Activated T-cell treated with anti-CD3 and anti-CD28 coated beads for 48 hours (primary cell): ENCODE data around the gene DQX1.
A peak's percentile ranks its signal among the peaks of the same experiment; 100 is the strongest.

Source experiments
- DNase-seq: peaks from one replicate; pipeline ENCODE4 v3.0.0-alpha.2; 2020; ENCODE audit warnings: low read depth

The DQX1 gene

DNA sequence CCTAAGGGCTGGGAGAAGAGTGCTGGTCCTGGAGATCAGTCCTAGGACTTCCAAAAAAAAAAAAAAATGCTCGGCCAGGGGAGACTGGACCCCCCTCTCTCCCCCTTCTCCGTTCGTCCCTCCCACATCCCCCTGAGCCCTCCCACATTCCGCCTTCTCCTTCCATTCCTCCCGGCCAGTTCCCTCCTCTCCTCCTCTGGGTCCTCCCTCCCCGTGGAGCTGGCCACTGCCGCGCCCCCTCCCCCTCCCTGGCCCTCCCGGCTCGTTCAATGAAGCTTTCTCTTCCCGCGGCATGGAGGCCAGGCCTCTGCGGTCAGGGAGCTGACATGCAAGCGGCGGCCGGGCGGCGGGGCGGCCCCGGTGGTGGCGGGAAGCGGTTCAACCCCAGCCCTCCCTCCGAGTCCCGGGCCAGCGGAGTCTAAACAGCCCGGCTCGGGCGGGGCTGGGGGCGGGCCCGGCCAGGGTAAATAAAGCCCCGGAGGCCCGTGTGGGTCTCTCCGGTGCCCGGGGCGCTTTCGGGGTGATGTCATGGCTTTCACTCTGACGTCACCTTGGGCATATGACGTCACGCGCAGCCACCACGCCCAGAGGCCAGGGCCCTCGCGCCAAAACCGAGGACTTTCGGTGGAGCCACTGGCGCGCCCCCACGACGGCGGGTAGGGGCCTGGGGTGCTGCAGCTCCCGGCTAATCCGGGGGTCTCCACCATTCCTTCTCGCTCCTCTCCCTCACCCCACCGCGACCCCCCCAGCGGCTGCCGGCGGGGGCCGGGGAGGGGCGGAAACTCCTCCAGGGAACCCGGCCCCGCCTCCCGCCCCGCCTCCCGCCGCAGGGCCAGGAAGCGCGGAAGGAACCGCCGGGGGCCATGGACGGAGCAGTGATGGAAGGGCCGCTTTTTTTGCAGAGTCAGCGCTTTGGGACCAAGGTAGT lies 28.1 kb upstream of the DQX1 start, which contains the start of the genes DOK1 and LOXL3:
DOK1 (plus strand) TSS at position 829 of the 928 bp plus-strand sequence; CDS start at position 864, 35 bp downstream.
LOXL3 (minus strand) TSS at position 51 of the 928 bp plus-strand sequence. CDS start 1,308 bp downstream, outside the sequence.
- peak; percentile 82 for DNase-seq

DNA sequence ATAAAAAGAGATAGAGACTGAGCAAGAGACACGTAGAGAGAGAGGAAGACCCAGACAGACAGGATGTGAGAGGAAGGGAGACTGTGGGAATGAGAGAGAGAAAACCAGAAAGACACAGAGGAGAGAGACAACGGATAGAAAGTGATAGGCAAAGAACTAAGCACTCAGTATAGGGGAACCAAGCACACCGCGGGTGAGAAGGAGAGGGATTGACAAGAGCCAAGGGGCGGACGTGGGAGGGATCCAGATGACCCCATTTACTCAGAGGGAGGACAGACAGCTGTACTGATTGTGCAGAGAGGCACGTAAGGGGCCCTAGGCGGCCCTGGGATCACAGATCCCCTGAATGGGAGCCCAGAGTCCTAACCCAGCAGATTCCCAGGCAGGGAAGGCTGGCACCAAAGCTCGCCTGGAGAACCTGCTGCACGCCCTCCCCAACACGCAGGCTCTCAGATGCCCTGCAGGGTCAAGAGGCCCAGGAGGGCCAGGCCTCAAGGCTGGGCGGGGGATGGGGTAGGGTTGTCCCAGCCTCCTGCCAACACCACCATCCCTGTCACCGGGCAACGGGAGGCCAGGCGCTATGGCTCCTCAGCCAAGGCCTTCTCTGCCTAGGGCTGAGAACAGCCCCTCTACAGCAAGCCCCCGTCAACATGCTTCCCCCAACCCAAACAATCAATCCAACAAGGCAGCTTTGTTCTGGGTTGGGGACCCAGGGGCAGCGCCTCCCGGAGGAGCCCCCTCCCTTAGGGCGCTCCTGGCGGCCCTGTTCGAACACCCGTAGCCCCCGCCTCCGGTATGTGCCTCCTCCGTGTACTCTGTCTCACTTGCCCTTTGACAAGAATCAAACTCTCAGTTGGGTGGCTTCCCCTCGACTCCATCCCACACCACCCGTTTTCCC lies 27.1 kb upstream of the DQX1 start:
- no peak for DNase-seq

DNA sequence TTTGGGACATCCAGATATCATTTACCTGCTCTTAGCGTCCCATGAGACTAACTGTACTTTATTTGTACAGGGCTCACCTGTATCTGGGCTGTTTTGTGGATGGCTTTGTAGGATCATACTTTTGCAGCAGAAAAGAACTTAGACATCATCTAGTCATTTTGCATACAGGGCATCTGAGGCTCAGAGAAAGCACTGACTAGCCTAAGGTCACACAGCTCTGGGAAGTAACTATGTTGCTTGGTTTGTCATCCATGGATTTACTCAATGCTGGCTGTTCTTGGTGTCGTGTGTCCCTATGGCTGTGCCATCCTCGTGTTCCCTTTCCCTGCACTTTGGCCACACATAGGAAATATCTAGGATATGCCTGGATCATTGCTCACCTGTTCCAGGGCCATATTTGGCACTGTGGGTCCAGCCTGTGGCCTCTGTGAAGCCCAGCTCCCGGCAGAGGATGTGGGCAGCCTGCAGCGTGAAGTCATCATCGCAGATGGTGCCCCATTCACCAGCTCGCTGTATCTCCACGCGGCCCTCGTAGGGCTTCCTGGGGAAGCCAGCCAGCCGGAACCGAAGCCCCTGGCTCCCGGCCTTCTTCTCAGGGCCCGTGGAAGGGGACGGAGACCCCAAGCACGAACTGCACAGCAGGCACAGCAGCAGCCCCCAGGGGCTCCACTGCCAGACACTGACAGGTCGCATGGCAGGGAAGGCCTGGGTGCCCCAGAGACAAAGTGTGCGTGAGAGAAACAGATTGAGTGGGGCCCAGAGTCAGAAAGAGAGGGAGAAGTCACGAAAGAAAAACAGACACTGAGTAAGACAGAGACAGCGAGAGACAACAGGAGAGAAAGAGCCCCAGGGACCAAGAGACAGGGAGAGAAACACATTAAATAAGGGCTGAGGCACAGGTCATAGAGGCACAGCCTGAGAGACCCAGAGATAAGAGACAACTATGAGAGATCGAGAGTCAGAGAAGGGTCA lies 26.2 kb upstream of the DQX1 start:
- no peak for DNase-seq

DNA sequence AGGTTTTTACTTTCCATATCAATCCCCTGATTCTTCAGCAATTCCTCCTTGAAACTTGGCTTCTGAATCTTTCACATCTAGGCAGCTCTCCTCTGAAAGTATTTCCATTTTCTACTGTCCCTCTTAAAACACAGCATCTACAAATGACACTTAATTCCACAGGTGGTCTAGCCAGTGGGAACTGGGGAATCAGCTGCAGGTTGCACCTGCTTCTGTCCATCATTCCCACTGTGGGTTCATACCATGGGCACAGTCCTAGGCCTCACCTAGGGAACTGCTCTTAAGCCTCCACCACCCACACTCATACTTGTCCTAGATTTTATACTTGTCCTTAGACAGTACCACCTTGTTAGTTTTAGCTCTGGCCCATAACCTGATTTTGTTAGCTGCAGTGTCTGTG lies 25.5 kb upstream of the DQX1 start:
- no peak for DNase-seq

DNA sequence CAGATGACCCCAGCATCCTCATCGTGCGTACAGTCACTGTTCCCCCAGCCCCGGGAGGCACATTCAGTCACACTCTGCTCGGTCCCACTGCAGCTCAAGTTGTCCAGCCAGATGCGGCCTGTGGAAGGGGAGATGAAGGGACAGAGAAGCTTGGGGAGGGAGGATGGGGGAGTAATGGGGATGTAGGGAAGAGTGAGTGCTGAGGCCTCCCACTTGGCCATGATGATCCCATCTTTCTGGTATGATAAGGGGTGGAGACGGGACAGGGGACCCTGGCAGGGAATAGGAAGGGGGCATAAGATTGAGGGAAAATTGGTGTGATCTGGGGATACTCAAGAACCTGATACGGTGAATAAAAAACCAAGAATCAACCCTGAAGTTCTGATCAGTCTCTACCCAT lies 24.2 kb upstream of the DQX1 start:
- DNase-seq = no peak

DNA sequence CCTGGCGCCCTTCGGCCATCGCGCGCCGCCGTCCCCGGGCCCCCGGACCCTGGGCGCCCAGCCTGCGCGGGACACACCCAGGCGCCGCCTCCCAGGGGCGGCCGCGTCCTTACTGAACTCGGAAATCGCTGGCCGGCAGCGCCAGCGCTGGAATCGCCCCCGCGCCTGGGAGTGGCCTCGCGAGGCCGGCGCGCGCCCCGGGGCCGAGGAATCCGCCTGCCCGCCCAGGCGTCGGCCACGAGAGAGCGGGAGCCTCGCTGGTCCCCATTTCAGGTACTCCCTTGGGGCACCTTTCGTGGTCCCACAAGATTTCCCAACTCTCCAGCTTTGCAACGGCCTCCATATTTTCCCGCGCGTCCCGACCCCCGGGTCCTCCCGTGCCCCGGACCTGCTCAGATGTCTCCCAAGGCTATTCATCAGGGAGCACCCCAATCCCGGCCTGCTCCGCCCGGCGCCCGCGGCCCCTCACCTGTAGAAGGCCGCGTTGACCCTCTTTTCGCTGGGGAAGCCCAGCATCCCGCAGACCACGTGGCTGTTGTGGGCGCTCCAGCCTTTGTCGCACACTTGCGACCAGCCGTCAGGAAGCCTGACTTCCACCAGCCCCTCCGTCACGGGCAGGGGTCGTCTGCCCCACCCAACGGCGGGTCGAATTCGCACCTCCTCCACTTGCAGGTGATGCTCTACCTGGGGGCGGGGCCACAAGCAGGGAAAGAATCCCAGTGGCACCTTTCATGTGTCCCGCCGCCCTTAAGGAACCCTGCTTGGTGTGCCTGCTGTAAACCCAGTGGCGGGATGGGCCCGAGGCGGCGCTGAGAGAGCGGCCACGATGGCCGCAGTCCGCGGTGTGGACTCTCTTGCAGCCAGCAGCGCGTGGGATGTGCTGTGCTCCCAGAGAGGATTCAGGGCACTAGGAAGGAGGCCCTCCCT lies 23.1 kb upstream of the DQX1 start:
- DNase-seq = no peak

DNA sequence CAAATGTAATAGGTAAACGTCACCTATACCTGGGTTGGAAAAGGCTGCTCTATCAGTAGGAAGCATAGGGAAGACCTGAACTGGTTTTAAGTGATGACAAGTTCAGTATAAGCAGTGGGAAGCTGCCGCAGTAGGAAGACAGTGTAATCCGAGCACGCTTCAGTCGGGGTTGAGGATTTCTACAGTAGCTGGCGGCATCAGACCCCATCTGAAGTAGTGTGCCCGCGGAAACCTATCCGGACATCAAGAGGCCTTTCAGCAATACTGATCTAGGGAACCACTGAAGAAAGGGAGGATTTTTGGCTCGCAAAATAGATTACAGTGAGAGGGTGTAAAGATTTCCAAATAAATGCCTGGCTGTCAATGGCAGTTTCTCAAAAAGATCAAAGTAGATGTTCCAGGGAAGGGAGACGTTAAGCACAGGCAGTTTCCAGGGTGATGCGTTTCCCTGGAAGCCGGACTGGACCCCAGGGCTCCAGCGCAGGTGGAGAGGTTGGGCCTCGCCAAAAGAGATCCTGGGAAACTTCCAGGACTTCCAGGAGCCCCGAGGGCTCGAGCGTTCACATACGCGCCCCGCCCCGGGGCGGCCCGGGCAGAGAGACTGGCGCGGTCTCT lies 22.4 kb upstream of the DQX1 start:
- DNase-seq = no peak

DNA sequence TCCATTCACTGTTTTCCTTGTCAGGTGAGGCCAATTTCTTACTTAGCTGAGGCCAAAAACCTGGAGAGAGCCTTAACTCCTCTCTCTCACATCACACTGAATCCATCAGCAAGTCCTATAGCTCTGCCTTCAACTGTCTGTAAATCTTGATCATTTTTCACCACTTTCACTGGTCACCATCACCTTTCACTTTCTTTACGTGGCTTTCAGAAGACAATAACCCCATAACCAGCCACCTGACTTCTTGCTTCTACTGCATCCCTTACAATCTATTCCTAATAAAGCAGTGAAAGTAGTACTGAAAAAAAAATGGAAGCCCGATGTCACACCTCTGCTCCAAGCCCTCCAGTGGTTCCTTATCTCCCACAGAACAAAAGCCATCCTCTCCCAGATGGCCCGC lies 20.0 kb upstream of the DQX1 start:
- no peak for DNase-seq

DNA sequence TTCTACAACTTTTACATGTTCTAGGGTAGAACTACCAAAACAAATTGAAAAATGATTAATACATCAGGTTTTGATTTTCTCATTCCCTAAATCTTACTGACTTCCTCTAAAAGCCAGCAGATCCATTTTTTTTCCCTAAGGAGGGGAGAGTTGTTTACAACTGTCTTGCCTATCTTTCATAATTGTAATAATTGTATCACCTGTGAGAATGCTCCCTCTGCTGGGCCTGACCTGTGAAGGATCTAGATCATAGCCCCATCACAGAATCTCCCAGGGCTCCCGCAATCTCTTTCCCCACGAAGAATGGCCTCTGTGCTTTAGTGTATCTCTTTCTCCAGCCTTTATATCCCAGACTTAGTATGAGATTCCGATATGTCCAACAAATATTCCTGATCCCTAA lies 18.6 kb upstream of the DQX1 start:
- no peak for DNase-seq

DNA sequence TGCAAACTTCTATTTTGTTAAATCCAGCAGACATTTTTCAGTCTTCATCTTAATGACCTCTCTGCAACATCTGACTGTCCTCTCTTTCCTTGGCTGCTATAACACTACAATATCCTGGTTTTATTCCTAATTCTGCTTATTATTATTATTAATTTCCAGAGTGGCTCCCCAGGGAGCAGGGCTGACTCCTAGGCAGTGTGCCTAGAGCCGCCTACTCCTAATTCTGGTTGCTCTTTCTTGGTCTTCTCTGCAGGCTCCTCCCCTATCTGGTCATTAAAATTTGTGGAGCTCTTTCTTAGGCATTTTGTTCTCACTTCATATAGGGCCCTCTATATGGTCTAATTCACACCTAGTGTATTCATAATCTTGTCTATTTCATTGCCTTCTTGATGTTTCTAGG lies 16.9 kb upstream of the DQX1 start:
- DNase-seq = no peak

DNA sequence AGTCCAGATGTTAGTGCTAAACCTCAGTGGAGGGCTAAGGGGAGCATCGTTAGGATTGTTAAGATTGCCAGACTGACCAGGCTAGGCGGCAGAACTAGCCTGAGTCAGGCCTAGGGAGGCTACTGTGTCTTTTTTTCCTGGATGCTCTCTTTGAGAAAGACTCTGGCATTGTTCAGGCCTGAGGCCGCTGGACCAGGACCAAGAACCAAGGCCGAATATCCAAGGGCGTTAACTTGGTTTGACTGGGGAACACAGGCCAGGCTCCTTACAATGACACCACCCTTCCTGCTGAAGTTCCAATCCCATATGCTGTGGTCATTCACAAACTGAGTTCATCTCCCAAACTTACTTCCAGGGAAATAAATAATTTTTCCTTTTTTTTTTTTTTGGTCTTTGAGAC lies 14.3 kb upstream of the DQX1 start:
- DNase-seq = no peak

DNA sequence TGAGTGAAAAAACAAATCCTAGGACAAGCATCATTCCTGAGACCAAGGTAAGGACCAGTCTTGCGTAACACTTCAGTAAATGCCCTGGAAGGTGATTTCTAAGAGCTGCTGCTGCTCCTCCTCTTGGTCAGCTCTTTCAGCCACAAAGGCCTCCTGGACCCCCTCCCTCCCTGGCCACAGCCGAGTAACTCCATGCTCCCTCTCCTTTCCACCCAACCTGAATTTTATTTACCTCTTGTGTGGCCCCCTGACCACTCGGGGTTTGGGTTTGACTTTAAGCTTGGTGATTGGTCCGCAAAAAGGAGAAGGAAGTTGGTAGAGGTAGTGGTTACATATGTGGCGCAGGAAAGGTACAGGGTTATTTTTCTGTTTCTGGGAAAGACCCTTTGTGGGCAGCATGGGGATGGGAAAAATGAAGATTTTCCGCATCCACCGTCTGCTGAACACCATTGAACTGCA lies 12.9 kb upstream of the DQX1 start:
- DNase-seq = no peak

DNA sequence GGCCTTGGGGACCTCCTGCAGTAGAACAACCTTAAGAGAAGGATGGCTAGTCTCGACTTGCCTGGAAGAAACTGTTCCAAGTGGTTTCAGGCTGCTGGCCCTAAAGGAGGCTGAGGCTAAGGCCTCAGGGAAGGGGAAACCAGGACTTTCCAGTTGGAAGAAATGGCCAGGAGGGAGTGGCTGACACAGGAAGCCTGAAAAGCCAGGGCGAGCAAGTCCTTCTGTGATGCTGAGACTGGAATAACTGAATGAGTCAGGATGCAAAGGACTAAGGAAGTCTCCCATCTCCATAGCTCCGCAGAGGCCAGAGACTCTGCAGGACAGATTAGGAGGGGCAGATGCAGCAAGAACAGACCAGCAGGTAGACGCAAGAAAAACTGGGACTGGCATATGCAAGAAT lies 11.1 kb upstream of the DQX1 start:
- no peak for DNase-seq

DNA sequence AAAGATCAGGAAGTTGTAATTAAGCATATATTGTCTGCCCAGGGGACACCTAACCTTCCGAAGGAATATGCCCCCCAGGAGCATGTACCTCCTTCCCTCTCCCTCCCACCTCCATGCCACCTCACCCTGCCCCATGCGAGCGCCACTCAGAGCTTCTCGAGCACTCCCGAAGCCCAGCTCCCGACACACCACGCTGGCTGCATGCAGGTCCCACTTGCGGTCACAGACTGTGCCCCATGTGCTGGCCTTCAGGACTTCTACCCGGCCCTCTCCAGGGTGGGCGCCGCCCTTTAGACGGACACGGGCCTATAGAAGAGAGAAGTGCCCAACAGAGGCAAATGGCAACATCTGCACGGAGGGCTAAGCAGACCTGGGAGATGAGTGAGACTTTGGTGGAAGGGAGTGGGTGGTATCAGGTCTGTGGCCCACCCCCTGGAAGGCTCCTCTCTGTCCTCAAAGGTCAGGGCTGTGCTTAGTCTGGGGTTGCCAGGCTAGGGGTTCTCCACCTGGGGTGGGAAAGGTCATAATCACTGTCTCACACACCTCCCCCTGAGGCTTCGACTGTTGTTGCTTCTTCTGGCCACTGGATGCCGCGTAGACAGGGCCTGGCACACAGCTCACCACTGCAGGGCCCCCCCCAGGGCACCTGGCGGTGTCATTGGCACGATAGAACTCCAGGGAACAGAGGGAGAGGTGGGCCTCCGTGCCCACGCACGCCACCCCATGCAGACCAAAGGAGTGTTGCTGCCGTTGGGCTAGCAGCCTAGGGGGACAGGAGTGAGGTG lies 10.3 kb upstream of the DQX1 start:
- no peak for DNase-seq

DNA sequence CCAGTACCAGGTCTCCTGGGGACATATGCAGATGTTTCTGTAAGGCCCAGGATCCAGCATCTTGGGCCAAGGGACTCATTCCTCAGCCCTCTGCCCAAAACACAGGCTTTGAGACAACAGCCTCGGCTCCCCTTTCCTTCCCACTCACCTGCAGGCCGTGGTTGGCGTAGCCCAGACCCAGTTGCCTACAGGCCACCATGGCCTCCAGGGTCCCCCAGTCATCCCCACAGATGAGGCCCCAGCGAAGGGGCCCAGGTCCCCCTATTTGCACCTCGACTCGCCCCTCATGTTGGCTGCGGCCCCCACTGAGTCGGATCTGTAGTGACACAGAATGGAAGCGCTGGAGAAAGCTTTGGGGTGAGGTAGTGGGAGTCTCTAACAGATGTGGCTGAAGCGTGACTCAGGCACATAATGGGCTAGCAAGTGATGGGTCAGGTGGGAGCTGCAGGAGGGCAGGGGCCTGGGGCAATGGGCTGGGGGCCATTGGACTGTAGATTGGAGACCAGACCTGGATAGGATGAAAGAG lies 9.5 kb upstream of the DQX1 start:
- DNase-seq = no peak

DNA sequence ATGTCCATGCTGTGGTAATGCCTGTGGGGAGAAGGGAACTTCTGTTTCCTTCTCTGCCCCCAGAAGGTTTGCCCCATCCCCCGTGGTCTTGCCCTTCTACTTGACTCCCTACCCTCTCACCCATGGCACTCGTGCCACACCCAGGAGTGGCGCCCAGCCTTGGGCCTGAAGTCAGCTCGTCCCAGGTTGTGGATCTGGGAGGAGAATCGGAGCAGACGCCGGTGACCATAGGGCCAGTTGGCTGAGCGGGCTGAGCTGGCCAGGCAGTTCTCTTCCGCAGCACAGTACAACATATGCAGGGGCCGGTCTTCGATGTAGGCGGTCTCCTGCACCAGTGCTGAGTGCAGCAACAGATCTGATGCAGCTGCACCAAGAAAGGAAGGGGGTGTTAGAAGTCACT lies 8.4 kb upstream of the DQX1 start:
- no peak for DNase-seq

DNA sequence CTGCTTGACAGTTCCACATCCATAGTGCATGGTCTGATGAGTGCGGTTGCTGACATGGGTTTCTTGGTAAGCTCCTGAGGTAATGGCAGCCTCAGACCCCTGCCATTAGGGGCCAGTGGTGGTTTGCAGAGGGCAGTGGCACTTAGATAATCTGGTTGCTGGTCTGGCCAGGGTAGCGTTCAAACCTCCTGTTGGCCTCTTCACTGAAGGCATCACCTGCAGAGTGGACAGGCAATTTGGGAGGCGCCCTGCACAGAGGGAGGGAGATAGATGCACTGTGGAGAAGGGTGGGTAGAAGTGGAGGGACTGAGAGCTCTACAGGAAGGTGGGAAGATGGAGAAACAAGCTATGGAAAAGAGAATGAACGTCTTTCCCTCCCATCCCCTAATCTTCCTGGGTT lies 7.4 kb upstream of the DQX1 start:
- no peak for DNase-seq

DNA sequence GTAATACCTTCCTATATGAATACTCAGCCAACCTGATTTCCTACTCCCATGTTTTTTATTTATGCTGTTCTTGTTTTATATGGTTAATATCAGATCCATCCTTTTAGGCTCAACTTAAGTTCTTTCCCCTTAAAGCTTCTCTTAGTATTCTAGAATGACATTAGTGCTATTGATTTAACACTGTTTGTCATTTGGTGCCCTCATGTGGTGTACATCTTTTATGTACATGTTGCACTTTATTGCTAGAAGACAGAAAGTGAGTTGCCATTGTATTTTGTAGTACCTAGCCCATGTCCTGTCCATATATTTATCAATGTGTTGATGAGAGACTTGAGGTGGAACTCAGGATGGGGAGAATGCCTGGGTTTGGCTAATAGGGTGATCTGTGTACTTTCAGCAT lies 6.2 kb upstream of the DQX1 start:
- no peak for DNase-seq

DNA sequence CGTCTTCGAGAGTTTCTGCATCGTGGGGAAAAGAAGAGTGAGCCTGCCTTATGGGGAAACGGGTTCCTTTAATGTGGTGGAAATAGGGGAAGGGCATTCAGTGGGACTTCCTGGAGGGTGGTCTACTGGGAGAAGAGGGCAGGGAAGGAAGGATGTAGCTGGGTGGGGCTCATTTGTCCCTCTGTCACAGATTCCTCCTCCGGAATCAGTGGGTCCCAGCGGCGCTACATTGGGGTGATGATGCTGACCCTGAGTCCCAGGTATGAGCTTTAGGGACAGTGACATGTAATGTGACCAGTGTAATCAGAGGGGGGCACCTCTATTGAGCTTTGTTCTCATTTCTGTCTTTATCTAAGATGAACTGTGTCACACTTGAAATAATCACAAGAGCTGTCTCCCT lies 5.6 kb upstream of the DQX1 start:
- no peak for DNase-seq
